AG09309 (cell line): Measurements from ENCODE around the gene PIAS2.

ENCODE experiments used
- DNase-seq: peaks from one replicate; pipeline ENCODE4 v3.0.0-alpha.2; 2010; ENCODE audit warnings: low read depth
- H3K4me3 ChIP-seq: 2 replicates; pipeline ENCODE4 v1.5.1; 2011; ENCODE audit warnings: mild to moderate bottlenecking, low read depth, low read length, moderate library complexity; ENCODE audit not compliant: control insufficient read depth
- CTCF ChIP-seq: IDR thresholded peaks from 2 replicates; pipeline ENCODE4 v1.5.1; 2011; ENCODE audit warnings: mild to moderate bottlenecking, low read depth, low read length, inconsistent platforms; ENCODE audit not compliant: insufficient read depth, control insufficient read depth; ENCODE audit errors: missing control alignments

PIAS2 gene

GRCh38 chr18:46829531-46829930 lies 87.8 kb downstream of the PIAS2 start:
- no peak overlapping the region for H3K4me3 ChIP-seq
- DNase-seq, result no peak
- no peak for TF ChIP-seq CTCF

- TF ChIP-seq CTCF, result no peak
- no peak for DNase-seq
- H3K4me3 ChIP-seq, result no peak overlapping the region
These were observed 95.2 kb downstream of the PIAS2 start for GRCh38 chr18:46821856-46822711.

DNA sequence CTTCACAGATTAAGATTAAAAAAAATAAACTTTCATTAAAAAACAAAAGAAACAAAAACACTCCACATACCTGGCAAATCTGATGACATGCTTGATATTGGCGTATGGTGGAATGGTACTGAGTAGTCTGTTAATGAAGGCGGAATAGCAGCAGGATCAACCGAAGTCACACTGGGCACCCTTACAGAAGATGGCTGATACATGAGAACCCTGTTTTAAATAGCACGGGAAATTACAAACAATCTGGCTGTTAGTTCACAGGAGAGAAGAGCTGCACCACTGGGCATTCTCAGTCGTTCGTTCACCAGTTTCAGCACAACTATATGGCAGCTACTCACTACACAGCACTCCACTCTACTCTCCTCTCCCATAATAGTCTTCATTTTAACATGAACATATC lies 96.4 kb downstream of the PIAS2 start:
- H3K4me3 ChIP-seq, result no peak overlapping the region
- no peak for DNase-seq
- no peak for TF ChIP-seq CTCF

GRCh38 chr18:46815661-46816060 lies 101.6 kb downstream of the PIAS2 start:
- no peak for TF ChIP-seq CTCF
- DNase-seq, result no peak
- H3K4me3 ChIP-seq, result no peak overlapping the region

DNA sequence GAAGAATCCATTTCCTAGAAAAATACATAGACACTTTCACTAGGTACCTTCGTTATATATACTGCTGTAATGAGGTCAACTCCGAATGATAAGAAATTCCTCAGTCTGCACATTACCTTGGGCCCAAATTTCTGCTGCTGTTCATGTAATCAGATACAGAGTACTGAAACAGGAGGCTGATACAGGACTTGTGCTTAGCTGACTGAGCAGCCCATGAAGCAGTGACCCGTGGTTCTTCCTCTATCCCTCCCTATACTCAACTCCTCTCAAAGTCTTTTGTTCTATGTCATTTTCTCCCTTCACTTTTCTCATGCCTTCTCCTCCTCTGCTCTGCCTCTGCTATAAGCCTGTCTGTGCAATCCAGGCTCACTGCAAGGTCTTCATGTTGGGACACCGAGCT lies 102.9 kb downstream of the PIAS2 start:
- no peak for TF ChIP-seq CTCF
- DNase-seq, result no peak
- no peak overlapping the region for H3K4me3 ChIP-seq

DNA sequence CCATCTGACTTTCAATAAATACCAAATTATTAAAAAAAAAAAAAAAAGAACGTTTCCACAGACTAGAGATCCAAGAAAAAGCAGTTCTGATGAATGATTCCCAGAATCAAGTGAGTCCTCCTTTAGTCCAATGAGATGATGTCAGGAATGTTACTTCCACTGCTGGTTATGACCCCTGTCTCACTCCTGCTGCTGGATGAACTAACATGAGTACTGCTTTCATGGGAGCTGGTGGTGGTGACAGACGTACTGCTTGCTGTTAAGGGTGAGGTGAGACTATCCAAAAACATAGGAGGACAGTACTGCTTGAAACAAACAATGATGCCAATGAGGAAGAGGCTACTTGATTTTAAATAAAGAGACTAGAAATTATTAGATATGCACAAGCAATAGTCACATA lies 105.0 kb downstream of the PIAS2 start:
- no peak overlapping the region for H3K4me3 ChIP-seq
- DNase-seq, result no peak
- no peak for TF ChIP-seq CTCF

GRCh38 chr18:46810481-46811000 lies 106.8 kb downstream of the PIAS2 start:
- no peak for TF ChIP-seq CTCF
- H3K4me3 ChIP-seq, result no peak overlapping the region
- no peak for DNase-seq
